Erythroblast (primary cell): ENCODE results near the gene CDRT4.
"Not testable (repeated sequence)": the region's sequence is repeated elsewhere in the genome, so short reads cannot be mapped to it uniquely, and the experiment has no call there.

ENCODE experiments used
- DNase-seq, 2 experiments: peaks; one replicate each; lab custom pipeline; 2025; lab: John Stamatoyannopoulos, UW
- GATA1 ChIP-seq: IDR thresholded peaks from 2 replicates; pipeline ENCODE4 v1.6.1; 2011; ENCODE audit warnings: low read depth, mild to moderate bottlenecking, control low read depth, low read length, moderate library complexity
- POLR2A ChIP-seq: IDR thresholded peaks from 2 replicates; pipeline ENCODE4 v1.6.1; 2011; ENCODE audit warnings: mild to moderate bottlenecking, low read length

CDRT4 gene

DNA sequence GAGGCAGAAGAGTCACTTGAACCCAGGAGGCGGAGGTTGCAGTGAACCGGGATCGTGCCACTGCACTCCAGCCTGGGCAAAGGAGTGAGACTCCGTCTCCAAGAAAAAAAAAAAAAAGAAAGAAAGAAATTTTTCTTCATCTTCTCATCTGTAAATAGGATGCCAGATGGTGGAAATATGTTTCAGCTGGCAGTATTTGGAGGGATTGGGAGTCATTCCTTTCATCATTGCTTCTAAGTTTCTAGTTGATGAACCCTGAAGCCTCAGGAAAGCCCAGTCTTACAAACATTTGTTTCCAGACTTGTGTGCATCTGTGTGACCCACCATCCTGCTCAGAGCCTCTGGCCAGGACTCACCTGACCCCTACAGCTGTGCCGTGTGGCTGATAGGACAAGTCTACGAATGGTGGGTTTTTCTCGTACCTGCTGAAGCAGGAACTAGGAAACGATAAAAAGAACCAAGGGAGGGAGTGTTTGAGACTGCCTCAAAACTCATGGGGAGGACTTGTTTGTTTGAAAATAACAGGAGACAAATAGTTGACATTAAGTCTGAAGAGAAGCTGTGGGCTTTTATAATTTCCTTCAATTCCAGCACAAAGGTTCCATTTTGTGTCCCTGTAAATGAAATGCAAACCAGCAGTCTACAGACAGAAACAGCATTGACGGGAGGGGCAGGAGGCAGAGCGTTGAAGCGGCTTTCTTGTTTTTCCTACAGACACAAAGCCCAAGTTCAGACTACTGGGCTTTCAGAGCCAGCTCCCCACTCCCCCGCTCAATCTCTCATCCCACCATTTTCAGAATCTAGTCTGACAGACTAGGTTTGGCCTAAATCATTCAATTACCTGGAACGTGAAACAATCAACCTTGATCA is 24.9 kb downstream of the CDRT4 start:
- DNase-seq = no peak
- no peak for TF ChIP-seq GATA1
- TF ChIP-seq POLR2A = no peak

GRCh38 chr17:15441315-15441714 is 26.1 kb downstream of the CDRT4 start:
- DNase-seq = no peak
- TF ChIP-seq POLR2A = no peak
- TF ChIP-seq GATA1 = no peak

DNA sequence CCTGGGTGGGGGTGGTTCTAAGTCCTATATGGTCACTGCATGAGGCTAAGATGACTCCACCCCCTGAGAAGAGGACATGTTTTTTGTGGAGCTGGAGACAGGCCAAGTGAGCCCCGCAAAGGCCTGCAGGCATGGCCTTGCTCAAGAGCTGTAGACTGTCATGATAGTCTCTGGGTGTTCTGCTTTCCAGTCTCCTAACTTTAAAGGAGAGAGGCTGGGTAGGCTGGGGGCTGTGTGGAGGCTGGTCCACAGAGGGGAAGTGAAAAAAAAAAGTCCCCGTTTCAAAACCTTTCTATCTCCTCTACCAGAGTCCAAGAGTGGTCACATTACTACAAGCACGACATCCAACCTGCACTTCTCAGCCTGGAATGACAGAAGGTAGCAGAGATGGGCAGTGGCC is 27.1 kb downstream of the CDRT4 start:
- peak in 1 of 2 experiments; percentile 28 for DNase-seq
- TF ChIP-seq GATA1 (no peak), POLR2A (no peak)

DNA sequence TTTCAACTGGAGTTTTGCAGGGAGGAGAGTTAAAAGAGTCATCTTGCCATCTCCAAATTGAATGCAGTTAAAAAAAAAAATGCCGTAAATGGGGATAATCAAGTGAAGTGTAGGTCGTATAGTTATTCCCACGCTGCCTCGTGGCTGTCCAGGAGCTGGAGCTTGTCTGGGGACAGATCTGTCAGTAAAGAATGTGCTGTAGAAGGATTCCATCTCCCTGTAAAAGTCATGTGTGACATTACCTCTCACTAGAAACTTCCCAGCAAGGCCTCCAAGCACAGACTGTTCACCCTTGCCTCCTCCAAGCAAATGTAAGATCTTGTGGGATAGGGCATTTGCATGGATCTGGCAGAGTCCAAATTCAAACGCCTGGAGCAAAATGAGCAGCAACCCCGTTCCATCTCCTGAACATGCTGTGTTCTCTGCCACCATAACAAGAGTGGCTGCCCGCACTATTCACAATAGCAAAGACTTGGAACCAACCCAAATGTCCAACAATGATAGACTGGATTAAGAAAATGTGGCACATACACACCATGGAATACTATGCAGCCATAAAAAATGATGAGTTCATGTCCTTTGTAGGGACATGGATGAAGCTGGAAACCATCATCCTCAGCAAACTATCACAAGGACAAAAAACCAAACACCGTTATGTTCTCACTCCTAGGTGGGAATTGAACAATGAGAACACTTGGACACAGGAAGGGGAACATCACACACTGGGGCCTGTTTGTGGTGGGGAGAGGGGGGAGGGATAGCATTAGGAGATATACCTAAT is 28.0 kb downstream of the CDRT4 start:
- DNase-seq = not testable (repeated sequence)

DNA sequence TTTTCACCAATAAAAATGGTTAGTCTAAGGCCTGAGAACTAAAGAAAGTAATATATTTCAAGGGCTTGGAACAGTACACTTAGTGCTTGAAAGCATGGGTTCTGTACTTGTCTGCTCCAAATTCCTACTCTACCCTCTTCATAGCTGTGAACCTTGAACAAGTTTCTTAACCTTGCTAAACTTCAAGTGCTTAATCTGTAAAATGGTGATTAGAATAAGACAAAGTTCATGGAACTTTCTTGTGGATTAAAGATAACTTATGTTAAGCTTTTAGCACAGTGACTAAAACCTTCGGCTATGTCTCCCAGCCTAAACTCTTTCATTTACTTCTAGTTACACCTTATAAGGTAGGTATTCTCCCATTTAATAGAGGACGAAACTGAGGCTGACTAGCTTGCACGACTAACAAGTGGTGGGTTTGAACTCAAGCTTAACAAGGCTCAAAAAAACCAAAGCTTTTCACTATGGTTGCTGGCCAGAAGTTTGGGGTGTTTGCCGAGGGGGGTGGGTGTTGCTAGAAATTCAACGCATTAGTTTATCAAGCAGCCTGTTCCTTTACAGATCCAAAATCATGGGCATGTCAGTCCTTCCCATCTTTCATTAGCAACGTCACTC is 28.8 kb downstream of the CDRT4 start:
- no peak for DNase-seq
- TF ChIP-seq POLR2A (no peak), GATA1 (no peak)

DNA sequence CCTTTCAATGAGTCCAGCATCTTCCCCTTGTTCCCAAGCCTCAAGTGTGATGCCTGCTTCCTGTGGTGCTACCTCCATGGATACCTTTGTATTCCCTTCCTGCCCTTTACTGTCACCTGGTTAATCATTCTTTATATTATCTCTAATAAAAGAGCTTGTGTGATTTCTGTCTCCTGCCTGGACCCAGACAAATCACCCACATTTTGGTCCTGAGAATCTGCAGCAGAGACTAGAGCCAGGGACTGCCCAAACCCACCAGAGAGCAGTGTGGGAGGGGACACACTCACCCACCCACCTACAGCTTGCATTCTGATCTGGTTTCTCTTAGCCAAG is 30.2 kb downstream of the CDRT4 start:
- DNase-seq = no peak
- TF ChIP-seq POLR2A (no peak), GATA1 (no peak)

DNA sequence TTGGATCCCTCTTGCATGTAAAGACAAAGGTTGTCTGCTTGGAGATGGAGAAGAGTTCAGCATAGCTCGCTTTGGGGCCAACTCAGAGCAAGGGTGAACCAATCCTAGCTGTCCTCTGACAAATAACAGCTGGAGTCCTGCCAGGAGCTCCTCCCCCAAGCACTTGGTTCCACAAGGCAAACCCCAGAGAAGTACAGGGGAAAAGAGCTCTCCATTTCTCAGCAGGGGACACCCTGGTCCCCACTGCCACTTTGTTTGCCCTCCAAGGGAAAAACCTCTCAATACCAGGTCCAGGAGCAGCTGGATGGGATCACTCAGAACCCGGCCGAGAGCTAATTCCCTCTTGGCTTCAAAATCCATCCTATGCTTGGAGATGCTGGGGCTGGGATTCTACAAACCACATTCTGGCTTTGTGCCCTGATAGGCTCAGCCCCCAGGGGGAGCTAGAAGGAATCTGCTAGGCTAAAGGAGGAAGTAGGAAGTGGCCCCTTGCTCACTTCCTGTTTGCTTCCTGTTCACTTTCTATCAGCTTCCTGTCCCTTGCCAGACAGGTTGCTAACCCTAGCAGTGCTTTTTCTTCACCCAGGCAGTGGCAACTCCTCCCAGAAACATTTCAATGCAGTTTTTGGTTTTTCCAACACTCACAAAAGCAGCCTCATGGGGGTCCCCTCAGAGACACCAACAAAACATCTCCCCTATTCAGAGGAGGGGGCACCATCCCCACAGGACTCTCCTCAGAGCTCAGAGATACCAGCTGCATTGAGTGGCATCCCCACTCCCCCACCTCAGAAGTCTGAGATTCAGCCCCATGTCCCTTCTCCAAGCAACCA is 30.7 kb downstream of the CDRT4 start:
- TF ChIP-seq GATA1 = no peak
- TF ChIP-seq POLR2A = no peak
- DNase-seq = peak; percentile 61 to 73

GRCh38 chr17:15434956-15435355 is 32.5 kb downstream of the CDRT4 start:
- TF ChIP-seq POLR2A (no peak), GATA1 (no peak)
- DNase-seq = no peak

DNA sequence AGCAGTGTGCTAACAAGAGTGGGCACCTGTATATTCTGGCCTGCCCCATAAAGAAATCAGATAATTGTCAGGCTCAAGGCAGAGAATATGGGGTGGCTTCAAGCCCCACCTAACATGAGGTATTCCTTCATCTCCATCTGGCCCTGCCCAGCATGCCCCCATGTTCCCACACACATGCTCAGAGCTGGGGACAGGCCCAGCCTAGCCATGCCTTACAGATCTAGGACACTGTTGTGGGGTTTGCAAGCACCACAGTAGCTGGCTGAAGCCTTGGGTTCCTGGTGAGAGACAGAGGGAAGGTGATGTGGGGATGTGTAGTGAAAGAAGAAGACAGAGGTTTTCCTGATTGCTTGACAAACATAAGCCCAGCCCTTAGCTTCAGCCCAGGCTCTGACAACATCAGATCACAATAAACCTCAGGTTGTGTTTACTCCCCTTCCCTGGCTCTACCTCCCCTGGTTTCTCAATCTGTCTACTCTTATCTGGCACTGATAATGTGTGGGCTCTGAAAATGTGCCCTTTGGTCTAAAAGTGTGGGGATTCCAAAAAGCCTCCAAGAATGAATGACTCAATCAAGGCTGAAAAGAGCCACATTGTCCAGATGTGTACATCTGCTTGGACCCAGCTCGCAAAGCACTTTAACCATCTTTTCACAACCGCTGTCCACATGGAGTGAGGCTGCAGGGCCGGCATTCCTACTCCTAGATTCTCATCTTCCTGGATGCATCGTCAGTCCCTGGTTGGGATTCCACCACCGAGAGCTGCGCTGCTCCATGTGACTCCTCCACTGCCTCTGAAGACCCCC is 34.4 kb downstream of the CDRT4 start:
- TF ChIP-seq POLR2A = no peak
- TF ChIP-seq GATA1 = no peak
- no peak for DNase-seq

DNA sequence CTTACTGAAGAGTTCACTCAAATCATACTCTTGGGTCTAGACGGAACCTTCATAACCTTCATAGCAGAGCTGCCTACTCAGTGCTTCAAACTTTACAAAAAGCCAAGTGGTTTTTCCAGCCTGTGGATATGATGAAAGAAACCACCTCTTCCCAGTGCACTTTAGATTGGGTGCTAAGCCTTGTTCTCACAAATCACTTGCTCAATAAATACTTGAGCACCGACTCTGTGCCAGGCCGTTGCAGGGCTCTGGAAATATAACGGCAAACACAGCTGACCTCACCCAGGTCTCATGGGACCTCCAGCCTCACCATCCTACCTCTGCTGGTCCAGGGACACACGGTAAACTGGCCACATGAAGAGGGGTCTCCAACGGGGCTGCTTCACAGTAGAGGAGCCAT is 35.7 kb downstream of the CDRT4 start:
- TF ChIP-seq POLR2A (no peak), GATA1 (no peak)
- DNase-seq = no peak

GRCh38 chr17:15431196-15431595 is 36.2 kb downstream of the CDRT4 start:
- no peak for DNase-seq
- TF ChIP-seq POLR2A (no peak), GATA1 (no peak)

GRCh38 chr17:15424521-15424920 is 42.9 kb downstream of the CDRT4 start:
- DNase-seq = no peak
- TF ChIP-seq POLR2A = no peak
- TF ChIP-seq GATA1 = no peak
